ENCODE data around the gene MREG.
A peak's percentile ranks its signal among the peaks of the same experiment; 100 is the strongest.
"Not testable (repeated sequence)": the region's sequence is repeated elsewhere in the genome, so short reads cannot be mapped to it uniquely, and the experiment has no call there.

Gene MREG

GRCh38 chr2:215985257-215985656 is 28.1 kb downstream of the MREG start:
- DNase-seq: no peak

GRCh38 chr2:215984661-215985060 is 28.7 kb downstream of the MREG start:
- DNase-seq: no peak

- DNase-seq: no peak
Measured at GRCh38 chr2:215983581-215984351, 29.6 kb downstream of the MREG start.

- DNase-seq: peak; percentile 42
Measured at GRCh38 chr2:215982465-215982875, 30.9 kb downstream of the MREG start.

GRCh38 chr2:215981115-215981514 is 32.2 kb downstream of the MREG start:
- no peak for DNase-seq

- DNase-seq: no peak
Measured at GRCh38 chr2:215979620-215980019, 33.7 kb downstream of the MREG start.

DNA sequence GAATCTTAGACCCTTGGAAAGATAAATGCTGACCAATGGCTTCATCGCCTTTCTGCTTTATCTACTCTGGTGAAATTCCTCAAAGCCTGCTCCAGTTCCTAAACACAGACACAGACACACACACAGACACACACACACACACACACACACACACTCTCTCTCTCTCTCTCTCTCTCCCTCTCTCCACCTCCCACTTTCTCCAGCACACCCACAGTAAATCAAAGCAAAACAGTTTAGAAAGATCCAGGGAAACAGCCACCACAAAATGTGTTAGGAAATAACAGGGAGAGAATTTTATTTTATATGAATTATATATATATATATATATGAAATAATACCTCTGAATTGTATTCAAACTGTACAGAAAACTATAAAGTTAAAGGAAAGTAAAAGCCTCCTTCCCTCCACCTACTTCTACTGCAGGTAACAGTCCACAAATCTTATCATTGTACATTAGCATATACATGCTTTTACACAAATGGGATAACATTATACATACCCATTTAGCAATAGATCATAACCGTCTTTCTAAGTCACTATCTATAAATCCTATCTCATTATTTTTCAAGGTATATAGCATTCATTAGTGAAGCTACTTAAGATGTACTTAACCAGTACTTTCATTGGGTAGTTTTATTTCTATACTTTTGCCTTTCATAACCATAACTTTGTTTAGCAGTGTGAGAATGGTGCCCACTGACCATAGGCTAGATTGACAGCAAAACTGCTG is 38.5 kb downstream of the MREG start:
- no peak for DNase-seq

GRCh38 chr2:215973954-215974699 is 39.2 kb downstream of the MREG start:
- DNase-seq: no peak

GRCh38 chr2:215973145-215973792 is 40.1 kb downstream of the MREG start:
- DNase-seq: no peak

DNA sequence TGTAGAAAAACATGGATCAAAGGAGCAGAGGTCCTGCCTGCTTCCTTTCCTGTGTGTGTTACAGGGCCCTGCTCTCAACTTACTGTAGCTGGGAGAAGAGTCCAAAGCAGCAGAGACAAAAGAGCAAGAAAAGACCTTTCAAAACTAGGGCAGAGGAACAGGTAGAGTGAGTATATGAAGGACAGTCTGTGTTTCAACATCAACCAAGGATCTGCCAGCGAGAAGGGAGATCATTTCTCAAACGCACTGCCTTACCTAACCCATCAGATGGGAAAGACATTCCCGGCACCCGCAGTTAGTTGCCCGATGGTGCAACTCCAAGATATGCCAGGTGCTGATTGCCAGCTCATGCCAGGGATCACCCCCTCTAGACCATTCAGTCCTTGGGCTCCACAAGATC is 41.7 kb downstream of the MREG start:
- DNase-seq: no peak

- not testable (repeated sequence) for DNase-seq
Measured at GRCh38 chr2:215970894-215971293, 42.5 kb downstream of the MREG start.

GRCh38 chr2:215970425-215970824 is 42.9 kb downstream of the MREG start:
- DNase-seq: no peak

- no peak for DNase-seq
Measured at GRCh38 chr2:215969131-215969841, 44.1 kb downstream of the MREG start.

DNA sequence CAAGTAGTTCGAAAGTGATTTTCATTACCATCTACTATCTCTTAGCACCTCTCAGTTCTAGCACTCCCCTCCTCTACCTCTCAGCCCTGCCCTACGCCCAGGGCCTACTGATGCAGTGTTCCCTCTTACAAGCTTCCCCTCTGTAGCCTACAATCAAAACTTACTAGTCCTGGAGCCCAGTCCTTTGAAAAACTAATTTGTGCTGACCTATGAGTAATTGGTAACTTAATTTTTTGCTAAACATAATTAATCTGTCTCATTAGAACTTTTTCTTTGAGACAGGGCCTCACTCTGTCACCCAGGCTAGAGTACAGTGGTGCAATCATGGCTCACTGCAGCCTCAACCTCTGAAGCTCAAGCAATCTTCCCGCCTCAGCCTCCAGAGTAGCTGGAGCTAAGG is 44.9 kb downstream of the MREG start:
- no peak for DNase-seq

- no peak for DNase-seq
Measured at GRCh38 chr2:215967590-215968378, 45.6 kb downstream of the MREG start.

DNA sequence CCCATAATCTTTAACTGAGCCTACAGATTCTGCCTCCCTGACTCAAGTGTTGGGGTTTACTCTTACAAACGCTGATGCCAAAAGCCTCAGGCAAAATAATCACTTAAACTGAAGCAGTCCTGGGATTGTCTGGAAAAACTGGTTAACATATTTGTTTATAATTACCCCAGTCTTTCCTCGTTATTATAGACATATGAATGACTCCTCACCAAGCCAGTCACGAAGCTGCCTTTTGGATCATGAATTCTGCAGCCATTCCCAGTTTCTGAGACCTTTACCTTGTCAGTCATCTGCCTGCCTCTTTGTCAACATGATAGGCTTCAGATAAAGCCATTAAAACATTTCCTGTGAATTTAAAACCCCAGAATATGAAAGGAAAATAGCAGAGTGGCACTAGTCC is 46.4 kb downstream of the MREG start:
- DNase-seq: no peak

DNA sequence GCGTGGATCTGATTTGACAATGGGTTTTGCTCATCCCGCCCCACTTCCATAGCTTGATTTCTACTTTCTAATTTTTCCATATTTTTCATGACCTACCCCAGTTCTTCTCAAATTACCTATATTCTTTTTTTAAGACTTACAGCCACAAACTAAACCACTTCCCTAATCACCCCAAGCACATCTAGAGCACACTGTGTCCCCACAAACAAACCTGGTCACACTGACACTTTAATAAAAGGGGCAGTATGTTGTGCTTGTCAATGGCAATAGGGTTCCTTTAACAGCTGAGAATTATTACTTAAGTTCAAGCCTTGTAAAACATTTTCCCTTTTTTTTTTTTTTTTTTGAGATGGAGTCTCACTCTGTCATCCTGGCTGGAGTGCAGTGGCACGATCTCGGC is 47.1 kb downstream of the MREG start:
- DNase-seq: no peak

DNA sequence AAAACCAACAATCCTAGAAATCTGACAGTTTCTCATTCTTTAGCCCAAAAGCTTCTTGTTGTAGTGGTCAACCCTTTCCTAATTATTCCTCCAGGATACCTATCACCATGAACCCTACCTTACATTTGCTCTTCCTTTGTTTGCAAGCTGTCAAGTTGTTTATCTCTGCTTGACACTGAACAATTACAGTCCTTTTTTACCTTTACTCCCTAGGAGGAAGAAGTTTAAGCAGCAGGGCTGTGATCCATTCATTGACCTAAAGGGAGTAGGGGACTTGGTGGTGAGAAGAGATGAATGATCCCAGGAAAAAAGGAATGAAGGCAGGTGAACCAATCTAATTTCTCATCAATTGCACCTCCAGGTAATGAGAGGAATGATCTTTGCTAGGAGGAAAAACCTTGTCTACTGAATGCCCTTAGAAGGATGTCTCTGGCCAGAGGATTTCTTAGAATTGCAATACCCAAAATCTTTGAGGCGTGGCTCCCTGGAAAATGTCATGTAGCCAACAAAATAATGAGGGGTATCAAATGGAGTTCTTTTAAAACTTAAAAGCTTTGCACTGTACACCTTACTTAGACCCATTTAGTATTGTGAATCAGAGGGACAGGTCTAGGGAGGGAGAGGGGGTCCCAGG is 47.7 kb downstream of the MREG start:
- DNase-seq: no peak

- DNase-seq: no peak
Measured at GRCh38 chr2:215961981-215962380, 51.4 kb downstream of the MREG start.

- no peak for DNase-seq
Measured at GRCh38 chr2:215958257-215958656, 55.1 kb downstream of the MREG start.
